HG03565 (cell line): ENCODE measurements around the gene TUBG1.
"Not testable (repeated sequence)": the region's sequence is repeated elsewhere in the genome, so short reads cannot be mapped to it uniquely, and the experiment has no call there.

Experiments
- ATAC-seq: cut with Tn5 transposase; IDR thresholded peaks from one replicate; pipeline ENCODE4 v1.9.1; 2021; ENCODE audit warnings: mild to moderate bottlenecking, moderate library complexity; ENCODE audit not compliant: unreplicated experiment

Gene TUBG1

DNA sequence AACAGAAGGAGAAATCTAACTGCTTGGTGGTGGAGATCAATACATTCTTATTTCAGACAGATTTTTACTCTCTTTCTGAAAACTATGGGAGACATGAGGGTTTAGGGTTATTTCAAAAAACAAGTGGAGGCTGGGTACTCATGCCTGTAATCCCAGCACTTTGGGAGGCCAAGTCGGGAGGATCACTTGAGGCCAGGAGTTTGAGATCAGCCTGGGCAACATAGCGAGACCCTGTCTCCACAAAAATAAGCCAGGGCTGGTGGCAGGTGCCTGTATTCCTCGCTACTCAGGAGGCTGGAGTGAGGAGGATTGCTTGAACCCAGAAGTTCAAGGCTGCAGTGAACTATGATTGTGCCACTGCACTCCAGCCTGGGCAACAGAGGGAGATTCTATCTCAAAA, 12.5 kb downstream of the TUBG1 start:
- ATAC-seq = not testable (repeated sequence)

DNA sequence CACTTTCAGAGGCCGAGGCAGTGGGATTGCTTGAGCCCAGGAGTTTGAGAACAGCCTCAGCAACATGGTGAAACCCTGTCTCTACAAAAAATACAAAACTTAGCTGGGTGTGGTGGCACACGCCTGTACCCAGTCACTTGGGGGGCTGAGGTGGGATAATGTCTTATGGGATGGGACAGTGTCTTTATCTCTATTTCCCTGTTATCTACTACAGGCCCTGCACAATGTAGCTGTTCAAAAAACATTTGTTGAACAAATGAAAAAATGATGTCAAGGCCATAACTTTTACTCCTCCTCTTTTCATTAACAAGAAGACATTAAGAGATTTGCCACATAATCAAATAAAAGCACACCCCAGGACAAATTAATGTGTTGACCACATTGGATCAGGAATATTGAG, 13.8 kb downstream of the TUBG1 start:
- no peak for ATAC-seq

DNA sequence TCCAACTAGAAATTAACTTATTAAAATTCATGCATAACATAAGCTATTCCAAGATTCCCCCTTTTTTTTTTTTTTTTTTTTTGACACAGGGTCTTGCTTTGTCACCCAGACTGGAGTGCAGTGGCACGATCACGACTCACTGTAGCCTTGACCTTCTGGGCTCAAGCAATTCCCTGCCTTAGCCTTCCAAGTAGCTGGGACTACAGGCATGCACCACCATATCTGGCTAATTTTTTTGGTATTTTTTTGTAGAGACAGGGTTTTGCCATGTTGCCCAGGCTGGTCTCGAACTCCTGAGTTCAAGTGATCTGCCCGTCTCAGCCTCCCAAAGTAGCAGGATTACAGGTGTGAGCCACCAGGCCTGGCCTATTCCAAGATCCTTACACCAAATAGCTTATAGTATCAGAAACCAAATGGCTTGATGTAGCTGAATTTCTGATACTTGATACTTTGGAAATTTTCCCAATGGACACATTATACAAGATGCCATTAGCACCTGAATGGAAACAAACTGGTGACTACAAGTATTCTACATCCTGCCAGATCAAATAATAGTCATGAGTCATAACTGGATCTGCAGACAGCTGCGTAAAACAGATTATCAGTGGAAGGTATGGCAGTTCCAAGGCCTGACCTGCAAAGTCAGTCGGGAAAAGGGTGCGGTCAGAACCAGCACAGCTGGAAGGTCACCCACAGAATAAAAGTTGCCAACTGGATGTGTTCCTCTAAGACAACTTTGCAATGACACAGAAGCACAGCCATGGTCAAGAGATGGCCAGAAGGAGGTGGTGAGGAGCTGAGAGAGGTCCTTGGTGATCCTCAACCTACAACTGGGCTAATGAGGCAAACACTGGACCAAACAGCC, 14.5 kb downstream of the TUBG1 start:
- ATAC-seq = no peak

DNA sequence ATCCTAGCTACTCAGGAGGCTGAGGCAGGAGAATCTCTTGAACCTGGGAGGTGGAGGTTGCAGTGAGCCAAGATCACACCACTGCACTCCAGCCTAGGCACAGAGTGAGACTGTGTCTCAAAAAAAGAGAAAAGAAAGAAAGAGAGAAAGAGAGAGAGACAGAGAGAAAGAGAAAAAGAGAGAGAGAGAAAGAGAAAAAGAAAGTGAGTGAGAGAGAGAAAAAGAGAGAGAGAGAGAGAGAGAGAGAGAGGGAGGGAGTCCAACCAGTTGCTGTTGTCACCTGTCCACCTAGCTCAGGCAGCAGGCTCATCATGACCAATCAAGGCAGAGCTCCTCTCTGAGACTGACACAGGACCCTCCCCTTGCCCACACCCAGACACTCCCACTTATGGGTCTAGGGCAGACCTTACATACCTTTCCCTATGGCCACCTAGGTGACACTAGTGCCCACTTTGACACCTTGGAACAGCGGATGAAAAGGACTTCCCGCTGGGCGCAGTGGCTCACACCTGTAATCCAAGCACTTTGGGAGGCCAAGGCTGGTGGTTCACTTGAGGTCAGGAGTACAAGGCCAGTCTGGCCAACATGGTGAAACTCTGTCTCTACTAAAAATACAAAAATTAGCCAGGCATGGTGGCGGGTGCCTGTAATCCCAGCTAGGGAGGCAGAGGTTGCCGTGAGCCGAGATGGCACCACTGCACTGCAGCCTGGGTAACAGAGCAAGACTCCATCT, 17.7 kb downstream of the TUBG1 start:
- ATAC-seq = not testable (repeated sequence)

DNA sequence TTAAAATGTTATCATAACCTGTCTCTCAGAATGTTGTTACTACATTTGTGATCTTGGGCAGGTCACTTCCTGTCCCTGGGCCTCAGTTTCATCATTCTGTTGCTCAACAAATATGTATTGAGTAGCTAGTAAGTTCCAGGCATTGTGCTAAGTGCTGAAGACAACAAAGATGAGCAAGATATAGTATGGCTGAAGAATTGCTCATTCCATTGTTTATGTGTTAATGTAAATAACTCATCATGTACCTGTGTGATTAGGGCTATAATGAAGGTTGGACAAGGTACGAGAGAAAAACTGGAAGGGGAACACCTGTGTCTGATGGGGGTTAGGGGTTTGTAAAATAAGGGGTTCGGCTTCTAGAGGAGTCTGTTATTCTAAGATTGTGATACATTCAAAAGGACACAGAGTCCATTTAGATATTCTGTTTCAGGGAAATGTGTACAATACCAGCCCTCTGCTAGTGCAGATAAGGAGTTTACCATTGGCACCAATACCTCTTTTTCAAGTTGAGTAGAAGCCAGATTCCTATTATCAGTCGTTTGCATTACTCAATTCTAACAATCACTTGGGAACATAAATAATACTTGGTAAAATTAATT, 20.0 kb downstream of the TUBG1 start:
- ATAC-seq = no peak

DNA sequence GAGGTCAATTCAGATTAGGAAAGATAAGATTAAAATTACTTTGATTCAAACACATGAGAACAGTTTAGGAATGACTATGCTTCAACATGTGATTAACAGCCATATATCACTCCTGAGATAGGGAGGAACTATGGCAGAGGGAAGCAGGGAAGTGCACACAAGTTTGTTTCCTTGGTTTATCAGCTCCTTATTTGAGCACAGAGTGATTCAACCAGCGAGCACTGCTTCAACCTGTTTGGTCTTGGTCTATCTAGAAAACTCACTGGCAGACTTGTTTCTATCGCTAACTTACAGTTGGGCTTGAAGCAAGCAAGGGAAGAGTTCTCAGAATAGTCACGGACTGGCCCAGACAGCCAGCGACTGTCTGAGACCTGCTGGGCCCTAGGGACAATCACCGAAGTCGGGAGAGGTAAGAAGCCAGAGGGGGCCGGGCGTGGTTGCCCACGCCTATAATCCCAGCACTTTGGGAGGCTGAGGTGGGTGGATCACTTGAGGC, 23.5 kb downstream of the TUBG1 start:
- no peak for ATAC-seq

DNA sequence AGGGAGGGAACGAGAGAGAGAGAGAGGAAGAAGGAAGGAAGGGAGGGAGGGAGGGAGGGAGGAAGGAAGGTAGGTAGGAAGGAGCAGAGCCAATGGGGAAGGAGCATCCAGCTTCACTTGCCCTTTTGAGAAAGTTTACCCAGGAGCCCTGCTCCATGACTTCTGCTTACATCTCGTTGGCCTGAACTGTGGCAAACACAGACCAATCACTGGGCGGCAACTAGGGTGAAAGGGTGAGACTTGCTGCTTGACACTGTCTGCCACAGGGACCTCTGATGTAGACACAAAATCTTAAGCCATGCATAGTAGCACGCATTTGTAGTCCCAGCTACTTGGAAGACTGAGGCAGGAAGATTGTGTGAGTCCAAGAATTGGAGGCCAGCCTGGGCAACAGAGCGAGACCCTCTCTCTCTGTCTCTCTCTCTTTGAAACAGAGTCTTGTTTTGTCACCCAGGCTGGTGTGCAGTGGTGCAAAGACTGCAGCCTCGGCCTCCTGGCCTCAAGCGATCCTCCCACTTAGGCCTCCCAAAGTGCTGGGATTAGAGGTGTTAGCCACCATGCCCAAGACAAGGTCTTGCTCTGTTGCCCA, 30.1 kb downstream of the TUBG1 start:
- ATAC-seq = no peak

DNA sequence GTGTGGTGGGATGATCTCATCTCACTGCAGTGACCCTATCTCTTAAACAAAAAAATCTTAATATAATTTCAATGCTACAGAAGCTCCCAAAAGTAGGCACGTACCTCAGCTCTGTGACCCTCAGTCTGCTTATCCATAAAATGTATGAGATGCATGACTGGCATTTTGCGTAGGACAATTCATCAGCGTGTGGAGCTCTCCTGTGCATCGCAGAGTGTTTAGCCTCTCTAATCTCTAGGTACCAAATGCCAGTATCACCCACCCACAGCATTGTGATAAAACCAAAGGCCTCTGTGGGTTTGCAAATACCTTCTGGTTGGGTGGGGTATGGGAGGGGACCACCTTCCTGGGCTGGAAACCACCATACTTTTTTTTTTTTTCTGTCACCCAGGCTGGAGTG, 30.6 kb downstream of the TUBG1 start:
- no peak for ATAC-seq

DNA sequence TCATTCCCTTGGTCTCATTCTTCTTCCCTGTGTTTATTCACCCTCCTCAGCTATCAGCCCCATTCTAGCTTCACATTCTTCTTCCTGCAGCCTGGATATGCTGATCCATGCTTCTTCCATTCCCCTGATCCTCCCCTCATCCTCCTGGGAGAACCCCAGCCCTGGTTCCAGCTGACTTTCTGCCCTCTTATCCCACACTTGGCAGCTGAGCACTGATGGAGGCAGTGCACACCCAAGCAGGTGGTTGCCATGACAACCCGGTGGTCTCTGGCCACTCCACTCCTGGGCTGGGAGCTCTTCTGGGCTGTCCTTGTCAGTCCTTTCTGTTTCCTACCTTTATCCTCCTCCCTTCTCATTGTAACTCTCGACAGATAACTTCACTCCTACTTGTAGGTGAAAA, 32.9 kb downstream of the TUBG1 start:
- no peak for ATAC-seq

DNA sequence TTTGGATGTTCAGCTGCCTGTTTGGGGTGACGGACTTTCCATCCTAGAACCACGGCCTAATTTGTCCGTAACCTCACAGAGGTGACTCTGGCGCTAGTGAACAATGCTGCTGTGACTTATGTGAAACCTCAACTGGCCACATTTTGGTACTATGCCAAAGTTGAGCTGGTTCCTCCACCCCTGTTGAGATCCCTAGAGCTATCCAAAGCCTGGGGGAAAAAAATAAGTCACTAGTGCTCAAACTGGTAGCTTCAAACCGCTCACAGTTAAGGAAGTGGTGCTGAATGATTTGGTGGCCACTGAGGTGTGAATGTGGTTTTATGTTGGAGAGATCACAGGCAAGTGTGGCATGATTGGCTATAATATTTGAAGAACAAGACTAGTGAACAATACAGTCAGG, 38.3 kb downstream of the TUBG1 start:
- no peak for ATAC-seq

DNA sequence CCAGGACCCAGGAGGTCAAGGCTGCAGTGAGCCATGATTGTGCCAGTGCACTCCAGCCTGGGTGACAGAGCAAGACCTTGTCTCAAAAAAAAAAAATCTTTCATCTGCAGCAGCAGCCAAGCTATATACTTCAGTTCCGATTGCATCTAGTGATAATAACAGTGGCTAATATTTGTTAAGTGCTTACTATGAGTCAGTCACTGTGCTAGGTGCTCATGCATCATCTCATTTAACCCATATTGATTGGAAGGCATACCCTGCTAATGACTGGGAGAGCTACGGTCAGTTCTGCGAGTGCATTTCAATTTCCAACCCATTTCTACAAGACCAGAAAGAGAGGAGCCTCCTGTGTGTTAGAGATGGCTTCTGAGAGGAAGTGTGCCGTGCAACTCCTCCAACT, 41.9 kb downstream of the TUBG1 start:
- ATAC-seq = no peak

DNA sequence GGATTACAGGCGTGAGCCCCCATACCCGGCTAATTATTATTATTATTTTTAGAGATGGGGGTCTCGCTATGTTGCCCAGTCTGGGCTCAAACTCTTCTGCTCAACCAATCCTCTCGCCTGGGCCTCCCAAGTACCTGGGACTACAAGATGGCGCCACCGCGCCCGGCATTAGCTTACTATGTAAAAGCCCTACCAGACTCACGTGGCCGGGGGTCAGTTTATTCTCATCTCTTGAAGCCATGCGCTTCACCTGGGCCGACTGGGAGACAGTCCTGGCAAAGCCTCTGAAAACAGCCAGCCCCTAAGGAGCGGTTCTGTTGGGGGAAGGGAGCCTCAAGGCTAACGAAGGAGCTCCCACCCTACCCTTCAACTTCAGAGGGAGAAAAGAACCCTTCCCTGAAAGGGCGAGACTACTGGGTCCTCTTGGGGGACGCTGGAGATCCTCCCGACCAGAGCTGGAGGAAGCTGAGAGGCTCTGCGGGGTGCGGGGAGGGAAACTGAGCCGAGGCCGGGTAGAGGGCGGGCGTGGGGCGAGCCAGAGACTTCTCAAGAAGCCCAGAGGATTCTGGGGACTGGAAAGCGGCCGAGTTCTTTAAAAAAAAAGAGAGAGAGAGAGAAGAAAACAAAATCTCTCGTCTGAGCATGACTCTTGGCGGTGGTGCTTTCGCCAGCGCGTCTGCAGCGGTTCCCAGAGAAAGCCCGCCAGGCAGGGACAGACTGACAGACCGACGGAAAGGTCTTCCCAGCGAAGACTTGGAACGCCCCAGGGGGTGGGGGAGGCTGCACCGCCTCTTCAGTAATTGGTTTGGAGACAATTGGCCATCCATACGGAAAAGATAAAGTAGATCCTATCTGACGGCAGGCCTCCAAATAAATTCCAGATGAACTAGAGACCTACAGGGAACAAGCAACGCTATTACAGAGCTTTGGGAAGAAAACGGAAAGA, 44.0 kb downstream of the TUBG1 start:
- no peak for ATAC-seq

DNA sequence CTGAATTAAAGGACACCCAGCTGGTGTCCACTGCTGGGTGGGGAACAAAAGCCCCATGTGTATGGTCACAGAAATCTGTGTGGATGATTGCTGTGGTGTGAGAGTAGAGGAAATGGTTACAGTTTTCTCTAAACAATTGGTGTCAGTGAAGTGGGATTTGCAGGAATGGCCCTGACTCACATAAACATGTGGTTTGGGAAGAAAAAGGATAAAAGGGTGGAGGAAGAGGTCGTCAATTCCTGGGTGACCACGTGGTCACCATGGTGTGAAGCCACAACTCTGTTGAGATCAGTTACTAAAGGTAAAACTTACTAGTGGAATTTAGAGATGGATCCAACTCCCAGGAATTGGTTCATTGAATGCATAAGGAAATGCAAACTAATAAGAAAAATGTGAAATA, 46.0 kb downstream of the TUBG1 start:
- ATAC-seq = no peak

DNA sequence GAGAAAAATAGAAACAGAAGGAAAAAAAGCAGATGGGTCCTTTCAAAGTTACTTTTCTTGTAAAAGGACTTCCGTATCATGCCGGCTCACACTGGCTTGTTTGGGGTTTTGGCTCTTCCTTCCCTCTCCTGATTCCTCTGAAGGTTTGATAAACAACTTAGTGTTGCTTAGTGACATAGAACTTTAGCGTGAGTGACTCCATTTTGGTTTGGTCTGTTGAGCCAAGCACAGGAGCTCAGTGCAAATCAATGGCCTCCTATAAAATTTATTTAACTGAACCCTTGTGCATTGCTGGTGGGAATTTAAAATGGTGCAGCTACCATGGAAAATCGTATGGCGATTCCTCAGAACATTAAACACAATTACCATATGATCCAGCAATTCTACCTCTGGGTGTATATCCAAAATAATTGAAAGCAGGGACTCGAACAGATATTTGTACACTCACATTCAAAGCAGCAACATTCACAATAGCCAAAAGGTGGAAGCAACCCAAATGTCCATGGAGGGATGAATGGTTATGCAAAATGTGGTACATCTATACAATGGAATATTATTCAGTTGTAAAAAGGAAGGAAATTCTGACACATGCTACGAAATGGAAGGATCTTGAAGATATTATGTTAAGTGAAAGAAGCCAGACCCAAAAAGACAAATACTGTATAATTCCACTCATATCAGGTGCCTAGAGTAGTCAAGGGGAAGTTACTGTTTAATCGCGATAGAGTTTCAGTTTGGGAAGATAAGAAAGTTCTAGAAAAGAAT, 48.5 kb downstream of the TUBG1 start:
- no peak for ATAC-seq

DNA sequence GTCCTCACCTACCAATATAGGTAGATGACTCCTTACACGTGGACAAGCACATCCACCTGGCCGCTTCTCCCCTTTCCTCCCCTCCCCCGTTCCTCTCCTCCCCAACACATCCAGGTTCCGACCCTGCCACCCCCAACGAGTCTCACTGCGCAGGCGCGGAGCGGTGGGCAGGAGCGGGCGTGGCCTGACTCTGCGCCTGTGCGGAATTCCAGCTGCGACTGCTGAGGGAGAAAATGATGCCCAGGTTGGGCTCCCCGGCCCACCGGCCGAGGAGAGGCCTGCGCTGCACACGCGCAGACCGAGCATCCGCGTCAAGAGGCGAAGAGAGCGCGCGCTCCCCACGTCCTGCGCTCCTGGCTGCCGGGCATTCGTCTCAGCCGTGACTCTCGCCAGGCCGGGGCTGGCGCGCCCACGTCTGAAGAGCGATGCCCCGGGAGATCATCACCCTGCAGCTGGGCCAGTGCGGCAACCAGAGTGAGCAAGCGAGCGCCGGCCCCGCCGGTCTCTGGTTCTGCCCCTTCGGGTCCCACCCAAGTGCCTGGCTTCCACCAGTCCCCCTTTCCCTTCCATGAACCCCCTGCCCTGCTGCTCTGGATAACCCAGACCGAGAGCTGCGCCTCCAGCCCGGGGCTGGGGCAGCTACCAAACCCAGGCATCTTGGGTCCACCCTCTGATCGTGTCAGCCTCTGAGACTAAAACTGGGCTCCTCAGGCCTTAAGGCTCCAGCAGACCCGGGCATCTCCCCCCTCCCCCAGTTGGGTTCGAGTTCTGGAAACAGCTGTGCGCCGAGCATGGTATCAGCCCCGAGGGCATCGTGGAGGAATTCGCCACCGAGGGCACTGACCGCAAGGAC, 49.8 kb downstream of the TUBG1 start, which contains the start of gene TUBG2:
TUBG2 (plus strand) TSS at position 206 of the 853 bp plus-strand sequence; CDS start at position 426, 220 bp downstream.
- peak; percentile 38 for ATAC-seq

DNA sequence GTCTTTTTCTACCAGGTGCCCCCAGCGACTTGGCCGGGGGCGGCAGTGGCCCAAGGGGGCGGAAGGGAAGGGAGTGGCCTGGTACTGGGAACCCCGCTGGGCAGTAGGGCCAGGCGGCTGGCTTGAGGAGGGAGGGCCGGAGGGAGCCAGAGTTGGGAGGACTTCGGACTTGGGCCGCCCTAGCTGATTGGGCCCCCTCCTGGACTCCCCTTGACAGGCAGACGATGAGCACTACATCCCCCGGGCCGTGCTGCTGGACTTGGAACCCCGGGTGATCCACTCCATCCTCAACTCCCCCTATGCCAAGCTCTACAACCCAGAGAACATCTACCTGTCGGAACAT, 50.4 kb downstream of the TUBG1 start:
- not testable (repeated sequence) for ATAC-seq

DNA sequence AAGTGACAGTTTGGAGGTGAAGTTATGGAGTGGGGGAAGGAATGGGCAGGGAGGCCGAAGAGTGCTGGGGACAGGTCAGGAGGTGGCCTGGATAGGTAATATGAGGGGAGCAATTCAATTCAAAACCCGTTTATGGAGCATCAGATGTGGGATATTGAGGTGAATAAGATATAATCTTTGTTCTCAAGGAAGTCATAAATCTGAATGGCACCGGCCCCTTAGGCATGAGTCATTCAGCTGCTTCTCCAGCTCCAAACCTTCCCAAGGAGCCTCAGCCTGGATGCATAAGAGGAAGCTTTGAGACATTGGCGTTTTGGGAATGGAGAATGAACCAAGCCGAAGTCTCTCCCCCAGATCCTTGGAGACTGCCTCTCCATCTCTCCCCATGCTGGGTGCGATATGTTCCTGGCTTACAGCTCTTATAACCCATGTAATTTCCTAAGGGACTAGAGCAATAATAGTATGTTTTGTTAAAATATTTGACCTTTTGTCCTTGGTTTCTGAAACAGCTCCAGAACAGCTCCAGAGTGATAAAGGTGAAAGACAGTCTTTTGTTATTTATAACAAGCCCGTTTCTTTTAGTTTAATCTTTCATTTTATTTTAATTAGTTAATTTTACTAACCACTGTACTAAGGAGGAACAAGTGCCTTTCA, 51.3 kb downstream of the TUBG1 start:
- no peak for ATAC-seq
